DMS 273 (cell line): ENCODE data around the gene PDE4D.

Source experiments
- DNase-seq: peaks from one replicate; lab custom pipeline; 2025; ENCODE audit not compliant: unreplicated experiment; lab: John Stamatoyannopoulos, UW

Gene PDE4D

DNA sequence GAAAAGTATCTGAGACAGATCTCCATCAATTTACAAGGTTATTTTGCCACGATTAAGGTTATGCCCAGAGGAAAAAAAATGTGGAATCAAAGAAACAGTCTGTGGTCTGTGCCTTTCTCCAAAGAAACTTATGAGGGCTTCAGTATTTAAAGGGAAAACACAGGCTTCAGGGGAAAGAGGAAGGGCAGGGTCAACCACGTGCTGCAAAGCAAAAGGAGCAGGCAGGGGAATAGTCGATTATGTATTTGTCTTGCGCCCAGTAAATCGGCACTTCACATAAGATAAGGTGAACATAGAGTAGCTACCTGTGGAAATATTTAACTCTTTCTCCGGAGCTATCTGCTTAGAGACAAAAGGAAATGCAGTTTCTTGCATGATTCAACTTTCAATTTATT is 967.0 kb downstream of the PDE4D start:
- no peak for DNase-seq

DNA sequence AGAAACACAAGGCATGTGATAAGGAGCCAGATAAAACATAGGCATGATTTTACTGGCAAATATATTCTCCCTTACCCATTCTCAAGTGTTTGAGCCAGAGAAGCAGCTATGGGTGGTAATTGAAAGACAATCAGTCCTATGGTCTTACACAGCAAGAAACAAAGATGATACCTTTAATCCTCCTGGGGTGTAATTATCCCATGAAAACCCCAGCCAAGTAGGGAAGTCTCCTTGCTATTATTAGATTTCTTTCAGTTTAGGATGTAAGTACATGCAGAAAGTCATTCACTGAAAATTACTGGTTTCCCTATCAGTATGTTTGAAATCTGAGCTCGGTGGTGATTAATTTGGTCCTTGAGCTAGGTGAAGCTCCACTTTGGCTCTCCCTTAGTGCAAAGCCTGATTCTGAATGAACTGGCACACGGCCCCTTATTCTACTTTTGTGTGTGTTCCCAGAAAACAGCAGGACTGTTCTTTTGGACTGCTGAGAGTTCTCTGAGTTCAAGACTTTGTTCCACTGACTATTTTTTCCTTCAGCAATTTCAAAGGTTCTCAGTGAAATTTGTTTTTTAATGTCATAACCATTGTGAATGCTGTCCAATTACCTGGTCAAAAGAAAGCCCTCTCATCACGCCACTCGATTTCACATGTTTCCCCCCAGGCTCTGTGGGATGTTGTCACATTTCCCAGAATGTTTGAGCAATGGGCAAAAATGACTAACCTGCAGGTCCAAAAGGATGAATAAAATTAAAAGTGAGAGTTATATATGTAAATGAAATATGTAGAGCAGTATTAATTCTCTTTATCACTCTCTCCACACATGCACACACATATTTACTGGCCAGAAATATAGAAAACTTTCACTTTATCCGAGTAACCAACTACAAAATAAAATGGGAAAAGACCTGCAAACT is 967.6 kb downstream of the PDE4D start:
- peak; percentile 6 for DNase-seq

DNA sequence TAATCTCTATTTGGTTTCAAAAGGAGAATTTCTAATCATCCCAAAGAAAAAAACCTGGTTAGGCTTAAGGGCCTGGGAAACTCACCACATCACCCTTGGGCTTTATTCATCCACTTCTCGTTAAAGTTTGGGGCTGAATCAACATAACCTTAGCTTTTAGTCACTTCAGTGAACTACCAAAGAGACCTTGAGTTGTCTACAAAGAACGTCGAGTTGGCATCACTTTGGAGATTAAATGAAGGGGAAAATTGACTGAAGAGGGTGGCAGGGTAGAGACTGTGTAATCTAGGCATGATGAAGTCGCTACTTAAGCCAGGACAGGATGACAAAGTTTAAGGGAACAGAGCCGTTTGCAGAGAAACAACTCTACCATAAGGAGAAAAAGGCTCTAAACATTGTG is 969.2 kb downstream of the PDE4D start:
- no peak for DNase-seq

DNA sequence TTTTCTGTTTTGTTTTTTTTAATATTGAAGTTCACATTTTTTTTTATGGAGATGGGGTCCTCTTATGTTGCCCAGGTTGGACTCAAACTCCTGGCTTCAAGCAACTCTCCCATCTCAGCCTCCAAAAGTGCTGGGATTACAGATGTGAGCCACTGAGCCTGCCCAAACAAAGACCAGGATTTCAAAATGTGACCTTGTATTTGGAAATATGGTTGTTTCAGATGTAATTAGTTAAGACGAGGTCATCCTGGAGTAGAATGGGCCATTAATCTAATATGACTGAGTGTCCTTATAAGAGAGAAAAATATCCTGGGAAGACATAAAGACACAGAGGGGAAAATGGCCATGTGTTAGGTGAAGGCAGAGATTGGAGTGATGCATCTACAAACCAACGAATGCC is 970.2 kb downstream of the PDE4D start:
- DNase-seq: no peak

DNA sequence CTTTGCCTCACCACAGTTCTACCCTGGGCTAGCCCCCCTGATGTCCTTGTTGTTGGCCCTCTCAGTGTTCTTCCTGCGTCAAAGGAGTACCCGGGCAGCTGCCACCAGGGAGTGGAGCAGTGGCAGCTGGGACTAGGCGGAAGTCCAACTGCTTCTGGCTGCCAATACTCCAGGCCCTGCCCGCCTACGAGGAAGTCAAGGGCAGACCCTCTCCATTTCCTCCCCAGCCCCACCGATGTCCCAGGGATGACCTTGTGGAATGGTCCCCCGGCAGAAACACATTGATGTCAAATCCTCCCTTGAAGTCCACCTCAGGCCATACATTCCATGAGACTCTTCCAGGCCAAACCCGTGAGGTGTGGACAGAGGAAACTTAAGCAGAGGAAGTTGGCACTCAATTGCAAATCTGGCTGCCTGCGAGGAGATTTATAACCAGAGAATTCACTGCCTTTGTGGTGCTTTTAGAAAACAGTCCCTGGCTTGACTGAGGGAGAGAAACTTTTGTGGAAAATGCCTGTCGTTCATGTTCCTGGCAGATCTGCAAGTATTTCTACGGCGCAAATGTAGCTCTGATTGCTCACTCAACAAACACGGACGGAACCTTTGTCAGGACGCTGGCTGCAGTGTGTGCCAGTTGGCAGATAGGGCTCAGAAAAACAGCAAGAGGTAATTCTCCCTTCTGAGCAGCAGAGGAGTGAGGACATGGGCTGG is 970.9 kb downstream of the PDE4D start:
- DNase-seq: peak; percentile 16

DNA sequence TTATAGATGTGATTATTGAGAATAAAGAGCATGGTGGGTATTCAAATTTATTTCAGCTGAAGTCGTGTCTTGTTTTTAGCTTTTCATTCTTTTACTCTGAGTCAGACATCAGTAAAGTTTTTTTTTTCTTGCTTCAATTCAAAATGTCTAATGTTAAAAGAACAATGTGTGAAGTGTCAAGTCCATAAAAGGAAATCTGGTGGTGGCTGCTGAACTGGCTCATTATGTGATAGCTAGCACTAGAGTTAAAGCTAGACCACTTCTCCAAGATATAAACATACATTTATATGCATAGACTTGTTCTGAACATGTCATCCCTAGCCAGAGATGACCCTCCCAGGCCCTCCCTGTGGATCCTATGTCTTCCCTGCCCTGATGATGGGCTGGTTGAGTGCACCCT is 972.4 kb downstream of the PDE4D start:
- DNase-seq: no peak

DNA sequence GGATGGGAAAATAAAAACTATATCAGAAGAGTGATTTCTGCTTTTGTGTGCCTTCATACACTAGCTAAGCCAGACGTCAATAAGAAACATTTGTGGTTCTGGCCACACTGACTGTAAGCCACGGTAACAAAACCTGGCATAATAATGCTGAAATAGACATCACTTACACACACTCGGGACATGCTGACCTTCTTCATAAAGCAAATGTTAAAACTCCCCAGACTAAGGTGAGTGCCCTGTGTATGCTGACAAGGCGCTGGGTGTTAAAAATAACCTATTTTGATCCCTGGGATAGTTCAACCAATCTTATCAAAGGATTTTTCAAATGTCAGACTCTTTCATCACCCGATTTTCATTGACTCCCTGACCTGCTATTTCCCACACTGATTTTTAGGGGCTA is 973.7 kb downstream of the PDE4D start:
- no peak for DNase-seq
